Mesodermal cell (in vitro differentiated cells): ENCODE measurements around the gene TMC6. TPM values are rescaled to one million over a fixed set of nuclear protein-coding genes. Genes with fewer than 3 reads are reported as not detected.
"Not testable (repeated sequence)": the region's sequence is repeated elsewhere in the genome, so short reads cannot be mapped to it uniquely, and the experiment has no call there.

ENCODE experiments used
- H3K27ac ChIP-seq: 2 replicates; pipeline ENCODE4 v1.7.0; 2013; ENCODE audit warnings: mild to moderate bottlenecking, low read depth, low read length, moderate library complexity; ENCODE audit not compliant: severe bottlenecking
- H3K36me3 ChIP-seq: 2 replicates; pipeline ENCODE4 v1.7.1; 2013; ENCODE audit warnings: mild to moderate bottlenecking, low read length, moderate library complexity; ENCODE audit not compliant: control insufficient read depth, insufficient read depth
- H3K4me1 ChIP-seq: one replicate; pipeline ENCODE4 v1.7.1; 2013; ENCODE audit warnings: mild to moderate bottlenecking, low read length; ENCODE audit not compliant: insufficient read depth, control insufficient read depth, poor library complexity, severe bottlenecking
- H3K4me3 ChIP-seq: 2 replicates; pipeline ENCODE4 v1.7.0; 2013; ENCODE audit warnings: low read length, control low read depth, mild to moderate bottlenecking; ENCODE audit not compliant: insufficient read depth, poor library complexity, severe bottlenecking; ENCODE audit errors: extremely low read depth
- H3K9me3 ChIP-seq: 2 replicates; pipeline ENCODE4 v1.7.1; 2013; ENCODE audit warnings: mild to moderate bottlenecking, low read length, moderate library complexity; ENCODE audit not compliant: control insufficient read depth
- WGBS, 2 experiments: methylation state at CpG; one replicate each; pipeline ENCODE4 v1.1.5; 2013; ENCODE audit warnings: missing lambda C conversion rate in 2 of 2; ENCODE audit not compliant: insufficient coverage in 2 of 2; 5-methylcytosine and 5-hydroxymethylcytosine counted together
- polyA plus RNA-seq, 2 experiments: library from polyadenylated mRNA; stranded (reverse); fragments of 50-300 nt; gene quantifications; one replicate each; pipeline ENCODE4 v1.2.3, GENCODE V29; 2013

TMC6 gene, protein sequence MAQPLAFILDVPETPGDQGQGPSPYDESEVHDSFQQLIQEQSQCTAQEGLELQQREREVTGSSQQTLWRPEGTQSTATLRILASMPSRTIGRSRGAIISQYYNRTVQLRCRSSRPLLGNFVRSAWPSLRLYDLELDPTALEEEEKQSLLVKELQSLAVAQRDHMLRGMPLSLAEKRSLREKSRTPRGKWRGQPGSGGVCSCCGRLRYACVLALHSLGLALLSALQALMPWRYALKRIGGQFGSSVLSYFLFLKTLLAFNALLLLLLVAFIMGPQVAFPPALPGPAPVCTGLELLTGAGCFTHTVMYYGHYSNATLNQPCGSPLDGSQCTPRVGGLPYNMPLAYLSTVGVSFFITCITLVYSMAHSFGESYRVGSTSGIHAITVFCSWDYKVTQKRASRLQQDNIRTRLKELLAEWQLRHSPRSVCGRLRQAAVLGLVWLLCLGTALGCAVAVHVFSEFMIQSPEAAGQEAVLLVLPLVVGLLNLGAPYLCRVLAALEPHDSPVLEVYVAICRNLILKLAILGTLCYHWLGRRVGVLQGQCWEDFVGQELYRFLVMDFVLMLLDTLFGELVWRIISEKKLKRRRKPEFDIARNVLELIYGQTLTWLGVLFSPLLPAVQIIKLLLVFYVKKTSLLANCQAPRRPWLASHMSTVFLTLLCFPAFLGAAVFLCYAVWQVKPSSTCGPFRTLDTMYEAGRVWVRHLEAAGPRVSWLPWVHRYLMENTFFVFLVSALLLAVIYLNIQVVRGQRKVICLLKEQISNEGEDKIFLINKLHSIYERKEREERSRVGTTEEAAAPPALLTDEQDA
- polyA plus RNA-seq (2013, experiment 1 of 2): 149 TPM
- polyA plus RNA-seq (2013, experiment 2 of 2): 113 TPM

- Histone ChIP-seq H3K9me3 (no peaks in the 10 kb centered on the region), H3K4me1 (peaks cover 46% of the 10 kb centered on the region), H3K27ac (peak within 1 kb of the TSS; percentile 97), H3K4me3 (peak within 1 kb of the TSS; percentile 91), H3K36me3 (peaks cover 31% of the 10 kb centered on the region)
- WGBS, 2 experiments: 4 to 8% methylated on average over 21 to 42 of the region's 54 CpGs
Measured at GRCh38 chr17:78128551-78129350, at the start of gene TMC6. Gene TMC6 (minus strand): TSS chr17:78128755. CDS start chr17:78126832, 1,923 bp downstream.

GRCh38 chr17:78176548-78177025 is 48.0 kb upstream of the TMC6 start:
- H3K4me3 ChIP-seq: no peak overlapping the region
- 41 to 55% methylated on average over 9 of the region's 14 CpGs for WGBS, 2 experiments
- H3K27ac ChIP-seq: no peak overlapping the region
- H3K4me1 ChIP-seq: peaks cover 29% of the 10 kb centered on the region
- peaks cover 73% of the 10 kb centered on the region for H3K36me3 ChIP-seq
- H3K9me3 ChIP-seq: no peaks in the 10 kb centered on the region

DNA sequence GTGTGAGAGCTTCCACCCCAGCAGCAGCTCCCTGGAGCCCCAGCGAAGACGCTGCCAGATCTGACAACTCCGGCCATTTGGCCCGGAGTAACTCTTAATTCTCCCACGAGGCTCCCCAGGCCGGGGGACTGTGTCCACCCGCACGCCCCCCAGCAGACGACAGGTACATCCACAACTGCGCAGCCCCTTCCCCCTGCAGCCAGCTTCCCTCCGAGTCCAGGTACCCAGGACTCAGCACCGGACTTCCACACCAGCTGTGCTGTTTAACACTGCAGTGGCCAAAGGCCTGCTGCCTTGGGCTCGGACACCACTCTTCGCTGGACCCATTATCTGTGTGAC is 47.1 kb upstream of the TMC6 start:
- Histone ChIP-seq H3K9me3 (no peaks in the 10 kb centered on the region), H3K4me3 (no peak overlapping the region), H3K27ac (no peak overlapping the region), H3K4me1 (peaks cover 29% of the 10 kb centered on the region), H3K36me3 (peaks cover 66% of the 10 kb centered on the region)
- 97% methylated on average over 13 to 14 of the region's 14 CpGs for WGBS, 2 experiments

GRCh38 chr17:78174870-78175642 is 46.5 kb upstream of the TMC6 start:
- Histone ChIP-seq H3K9me3 (no peaks in the 10 kb centered on the region), H3K4me3 (no peak overlapping the region), H3K27ac (no peak overlapping the region), H3K4me1 (peaks cover 29% of the 10 kb centered on the region), H3K36me3 (peaks cover 63% of the 10 kb centered on the region)
- 93 to 97% methylated on average over 25 to 28 of the region's 28 CpGs for WGBS, 2 experiments

DNA sequence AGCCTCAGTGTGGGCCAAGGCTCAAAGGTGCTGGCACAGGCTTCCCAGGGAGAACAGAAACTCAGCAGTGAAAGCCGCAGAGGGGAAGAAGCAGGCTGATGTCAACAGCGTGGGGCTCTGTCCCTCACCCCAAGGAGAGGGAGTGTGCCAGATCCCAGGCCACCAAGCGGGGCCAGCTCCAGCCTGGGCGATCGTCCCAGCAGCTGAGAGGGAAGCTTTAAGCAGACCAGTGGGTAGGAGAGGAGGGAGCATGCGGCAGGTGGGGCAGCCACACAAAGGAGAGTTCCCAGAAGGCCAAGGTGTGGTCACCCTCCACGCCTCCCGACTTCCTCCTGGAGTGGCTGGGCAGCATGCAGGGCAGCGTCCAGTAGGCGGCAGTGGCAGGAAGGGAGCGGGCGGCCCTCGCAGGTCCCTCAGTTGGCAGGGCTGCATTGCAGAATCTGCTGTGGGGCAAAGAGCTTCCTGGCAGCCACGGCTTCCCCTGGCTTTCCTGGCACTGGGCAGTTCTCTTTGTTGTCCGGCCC is 45.9 kb upstream of the TMC6 start:
- Histone ChIP-seq H3K27ac (no peak overlapping the region), H3K4me1 (peaks cover 29% of the 10 kb centered on the region), H3K4me3 (no peak overlapping the region), H3K36me3 (peaks cover 56% of the 10 kb centered on the region), H3K9me3 (no peaks in the 10 kb centered on the region)
- 96 to 99% methylated on average over 11 to 15 of the region's 15 CpGs for WGBS, 2 experiments

- H3K9me3 ChIP-seq: no peaks in the 10 kb centered on the region
- peak overlapping the region; percentile 90 for H3K27ac ChIP-seq
- WGBS, 2 experiments: 85 to 86% methylated on average over 6 to 9 of the region's 11 CpGs
- no peak overlapping the region for H3K4me3 ChIP-seq
- H3K4me1 ChIP-seq: peaks cover 29% of the 10 kb centered on the region
- peaks cover 44% of the 10 kb centered on the region for H3K36me3 ChIP-seq
Measured at GRCh38 chr17:78173097-78173715, 44.7 kb upstream of the TMC6 start.

- peaks cover 29% of the 10 kb centered on the region for H3K4me1 ChIP-seq
- no peak overlapping the region for H3K4me3 ChIP-seq
- H3K9me3 ChIP-seq: no peaks in the 10 kb centered on the region
- peak overlapping the region; percentile 90 for H3K27ac ChIP-seq
- H3K36me3 ChIP-seq: peaks cover 42% of the 10 kb centered on the region
- WGBS, 2 experiments: 56 to 62% methylated on average over 16 to 19 of the region's 19 CpGs
Measured at GRCh38 chr17:78172249-78173051, 43.9 kb upstream of the TMC6 start.

GRCh38 chr17:78171591-78172248 is 43.2 kb upstream of the TMC6 start:
- H3K4me3 ChIP-seq, H3K9me3 ChIP-seq, H3K27ac ChIP-seq: not testable (repeated sequence)
- Histone ChIP-seq H3K4me1 (peaks cover 29% of the 10 kb centered on the region), H3K36me3 (peaks cover 38% of the 10 kb centered on the region)
- 93 to 95% methylated on average over 12 to 19 of the region's 19 CpGs for WGBS, 2 experiments
